Endothelial cell (in vitro differentiated cells): ENCODE measurements around the gene PRRX2. TPM values are rescaled to one million over a fixed set of nuclear protein-coding genes. Genes with fewer than 3 reads are reported as not detected.

Source experiments
- DNase-seq: peaks from one replicate; pipeline ENCODE4 v3.0.0; 2021; ENCODE audit warnings: low spot score
- H3K27ac Mint-ChIP-seq: one replicate; pipeline ENCODE4 v1.8.0; 2021; ENCODE audit warnings: mixed read lengths, inconsistent platforms; ENCODE audit not compliant: unreplicated experiment
- H3K27me3 Mint-ChIP-seq: one replicate; pipeline ENCODE4 v1.8.0; 2021; ENCODE audit warnings: mild to moderate bottlenecking, moderate library complexity, mixed read lengths, inconsistent platforms; ENCODE audit not compliant: unreplicated experiment
- H3K36me3 Mint-ChIP-seq: one replicate; pipeline ENCODE4 v1.8.0; 2021; ENCODE audit warnings: mild to moderate bottlenecking, low read depth, mixed read lengths, inconsistent platforms; ENCODE audit not compliant: unreplicated experiment
- H3K4me1 Mint-ChIP-seq: one replicate; pipeline ENCODE4 v1.8.0; 2021; ENCODE audit warnings: mild to moderate bottlenecking, mixed read lengths, inconsistent platforms; ENCODE audit not compliant: unreplicated experiment
- H3K4me3 Mint-ChIP-seq: one replicate; pipeline ENCODE4 v1.8.0; 2021; ENCODE audit warnings: mild to moderate bottlenecking, mixed read lengths, inconsistent platforms; ENCODE audit not compliant: unreplicated experiment
- H3K9me3 Mint-ChIP-seq: one replicate; pipeline ENCODE4 v1.8.0; 2021; ENCODE audit warnings: mixed read lengths, inconsistent platforms; ENCODE audit not compliant: unreplicated experiment
- total RNA-seq: library from RNA; stranded (reverse); fragmentation: NEBNext Ultra II Directional; extraction: Animal tissue kit (Norgen Biotek cat#: 25700); gene quantifications from one replicate; pipeline ENCODE4 v1.2.1, GENCODE V29; 2021; ENCODE audit not compliant: unreplicated experiment
- TF ChIP-seq, protein P1 (sequence below): fragments of 200-600 bp; sonication (generic); IDR thresholded peaks from one replicate; pipeline ENCODE4 v1.5.0; 2021; ENCODE audit warnings: antibody characterized with exemption; ENCODE audit not compliant: unreplicated experiment

The PRRX2 gene
- total RNA-seq, 1 donor from 2014 or later: 0.21 TPM

DNA sequence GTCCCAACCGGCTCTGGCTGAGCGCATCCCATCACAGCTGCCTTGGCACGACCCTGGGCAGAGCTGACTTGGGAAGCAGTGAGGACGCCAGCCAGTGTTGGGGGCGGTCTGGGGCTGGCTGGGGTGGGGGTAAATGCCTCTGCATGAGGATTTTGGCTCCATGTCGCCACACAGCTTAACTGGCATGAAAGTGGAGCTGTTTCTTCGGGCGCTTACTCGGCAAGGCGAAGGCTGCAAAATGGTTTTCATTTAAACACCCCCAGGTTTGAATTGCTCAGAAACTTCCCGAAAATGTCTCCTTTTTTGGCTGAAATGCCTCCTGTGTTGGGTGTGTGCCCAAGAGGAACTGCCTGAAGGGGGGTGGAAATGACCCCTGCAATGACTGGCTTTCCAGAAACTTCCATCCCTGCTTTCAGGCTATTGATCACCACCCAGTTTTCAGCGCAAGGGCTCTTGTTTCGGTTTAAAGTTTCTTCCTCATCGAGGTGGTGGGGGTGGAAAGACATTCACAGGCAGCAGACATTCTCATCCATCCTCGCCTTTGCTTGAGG, 49.1 kb downstream of the PRRX2 start:
- TF ChIP-seq, protein P1, sequence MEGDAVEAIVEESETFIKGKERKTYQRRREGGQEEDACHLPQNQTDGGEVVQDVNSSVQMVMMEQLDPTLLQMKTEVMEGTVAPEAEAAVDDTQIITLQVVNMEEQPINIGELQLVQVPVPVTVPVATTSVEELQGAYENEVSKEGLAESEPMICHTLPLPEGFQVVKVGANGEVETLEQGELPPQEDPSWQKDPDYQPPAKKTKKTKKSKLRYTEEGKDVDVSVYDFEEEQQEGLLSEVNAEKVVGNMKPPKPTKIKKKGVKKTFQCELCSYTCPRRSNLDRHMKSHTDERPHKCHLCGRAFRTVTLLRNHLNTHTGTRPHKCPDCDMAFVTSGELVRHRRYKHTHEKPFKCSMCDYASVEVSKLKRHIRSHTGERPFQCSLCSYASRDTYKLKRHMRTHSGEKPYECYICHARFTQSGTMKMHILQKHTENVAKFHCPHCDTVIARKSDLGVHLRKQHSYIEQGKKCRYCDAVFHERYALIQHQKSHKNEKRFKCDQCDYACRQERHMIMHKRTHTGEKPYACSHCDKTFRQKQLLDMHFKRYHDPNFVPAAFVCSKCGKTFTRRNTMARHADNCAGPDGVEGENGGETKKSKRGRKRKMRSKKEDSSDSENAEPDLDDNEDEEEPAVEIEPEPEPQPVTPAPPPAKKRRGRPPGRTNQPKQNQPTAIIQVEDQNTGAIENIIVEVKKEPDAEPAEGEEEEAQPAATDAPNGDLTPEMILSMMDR: no peak
- DNase-seq: no peak
- no peak overlapping the region for H3K27ac Mint-ChIP-seq
- no peaks in the 10 kb centered on the region for H3K9me3 Mint-ChIP-seq
- no peaks in the 10 kb centered on the region for H3K36me3 Mint-ChIP-seq
- no peaks in the 10 kb centered on the region for H3K27me3 Mint-ChIP-seq
- peaks cover 4% of the 10 kb centered on the region for H3K4me1 Mint-ChIP-seq
- H3K4me3 Mint-ChIP-seq: no peak overlapping the region

DNA sequence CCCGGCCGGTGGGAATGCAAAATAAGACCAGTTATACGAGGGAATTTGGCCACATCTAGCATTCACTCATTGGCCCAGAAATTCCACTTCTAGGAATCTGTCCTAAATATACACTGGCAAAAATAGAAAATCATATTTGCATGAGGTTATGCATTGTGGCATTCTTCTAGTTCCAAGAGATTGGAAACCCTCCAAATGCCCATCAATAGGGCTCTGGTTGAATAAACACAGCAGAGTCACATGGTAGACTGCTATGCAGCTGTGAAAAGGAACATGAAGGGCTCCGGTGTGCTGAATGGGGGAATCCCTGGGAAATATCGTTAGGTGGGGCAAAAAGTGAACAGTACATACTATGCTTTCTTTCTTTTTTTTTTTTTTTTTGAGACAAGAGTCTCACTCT, 50.6 kb downstream of the PRRX2 start:
- H3K4me1 Mint-ChIP-seq: peaks cover 4% of the 10 kb centered on the region
- no peaks in the 10 kb centered on the region for H3K36me3 Mint-ChIP-seq
- H3K9me3 Mint-ChIP-seq: no peaks in the 10 kb centered on the region
- DNase-seq: no peak
- H3K4me3 Mint-ChIP-seq: no peak overlapping the region
- TF ChIP-seq, protein P1: no peak
- H3K27me3 Mint-ChIP-seq: no peaks in the 10 kb centered on the region
- no peak overlapping the region for H3K27ac Mint-ChIP-seq

DNA sequence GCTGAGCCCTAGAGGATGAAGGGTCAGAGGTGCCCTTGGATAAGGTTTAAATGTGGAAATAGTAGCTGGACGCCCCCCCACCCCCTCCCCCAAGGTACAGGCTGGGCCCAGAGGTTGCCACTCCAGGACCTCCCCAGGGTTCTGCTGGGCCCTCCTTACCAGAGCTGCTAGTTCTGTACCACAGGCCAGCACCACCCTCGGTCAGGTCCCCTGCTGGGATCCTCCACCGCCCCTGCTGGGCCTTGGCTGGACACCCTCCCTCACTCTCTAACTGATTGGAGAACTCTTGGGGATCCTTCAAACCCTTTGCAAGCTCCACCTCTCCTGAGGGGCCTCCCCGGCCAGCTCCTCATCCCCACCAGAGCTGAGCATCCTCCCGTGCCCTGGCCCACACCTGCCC, 52.5 kb downstream of the PRRX2 start:
- no peak overlapping the region for H3K4me3 Mint-ChIP-seq
- no peaks in the 10 kb centered on the region for H3K4me1 Mint-ChIP-seq
- TF ChIP-seq, protein P1: no peak
- DNase-seq: no peak
- no peaks in the 10 kb centered on the region for H3K36me3 Mint-ChIP-seq
- no peaks in the 10 kb centered on the region for H3K27me3 Mint-ChIP-seq
- no peaks in the 10 kb centered on the region for H3K9me3 Mint-ChIP-seq
- H3K27ac Mint-ChIP-seq: no peak overlapping the region

DNA sequence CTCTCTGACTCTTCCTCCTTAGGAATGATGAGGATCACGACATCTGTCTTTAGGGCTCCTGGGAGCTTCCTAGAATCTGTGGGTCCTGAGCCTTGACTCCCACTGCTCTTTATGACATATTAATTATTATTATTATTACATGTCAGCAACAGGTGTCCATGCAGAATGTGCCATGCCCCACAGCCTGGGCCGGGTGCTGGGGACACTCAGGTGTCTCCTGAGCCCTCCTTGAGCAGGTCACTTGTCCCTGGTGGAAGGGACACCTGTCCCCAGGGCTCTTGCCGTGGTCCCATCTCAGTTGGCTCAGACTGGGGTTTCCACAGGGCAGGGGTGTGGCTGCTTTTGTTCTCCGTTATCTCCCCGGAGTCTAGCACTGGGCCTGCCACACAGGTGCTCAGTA, 53.2 kb downstream of the PRRX2 start:
- Mint-ChIP-seq H3K27ac (no peak overlapping the region), H3K27me3 (no peaks in the 10 kb centered on the region), H3K4me3 (no peak overlapping the region), H3K36me3 (no peaks in the 10 kb centered on the region), H3K9me3 (no peaks in the 10 kb centered on the region), H3K4me1 (no peaks in the 10 kb centered on the region)
- TF ChIP-seq, protein P1: no peak
- no peak for DNase-seq

DNA sequence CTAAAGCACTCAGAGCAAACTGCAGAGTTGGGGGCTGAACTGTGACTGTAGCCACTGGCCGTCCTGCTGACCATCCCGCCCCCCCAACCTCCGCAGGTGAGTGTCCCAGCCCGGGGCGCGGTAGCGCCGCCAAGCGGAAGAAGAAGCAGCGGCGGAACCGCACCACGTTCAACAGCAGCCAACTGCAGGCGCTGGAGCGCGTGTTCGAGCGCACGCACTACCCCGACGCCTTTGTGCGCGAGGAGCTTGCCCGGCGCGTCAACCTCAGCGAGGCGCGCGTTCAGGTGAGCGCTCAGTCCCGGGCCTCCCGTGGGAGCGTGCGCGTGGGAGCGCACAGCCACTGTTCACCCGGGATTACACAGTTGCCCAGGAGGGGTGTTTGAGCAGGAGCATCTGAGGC, 53.7 kb downstream of the PRRX2 start:
- H3K27me3 Mint-ChIP-seq: no peaks in the 10 kb centered on the region
- TF ChIP-seq, protein P1: no peak
- no peaks in the 10 kb centered on the region for H3K9me3 Mint-ChIP-seq
- H3K36me3 Mint-ChIP-seq: no peaks in the 10 kb centered on the region
- DNase-seq: no peak
- no peak overlapping the region for H3K27ac Mint-ChIP-seq
- no peak overlapping the region for H3K4me3 Mint-ChIP-seq
- H3K4me1 Mint-ChIP-seq: no peaks in the 10 kb centered on the region
